NCI-H82 treated with DMSO at 0.1 percent for 48 hours (cell line): ENCODE results near the gene TRAK1.
A peak's percentile ranks its signal among the peaks of the same experiment; 100 is the strongest.

Source experiments
- DNase-seq: peaks from one replicate; lab custom pipeline; 2025; ENCODE audit not compliant: unreplicated experiment; lab: John Stamatoyannopoulos, UW

The TRAK1 gene

GRCh38 chr3:42066516-42067181, 24.5 kb upstream of the TRAK1 start:
- DNase-seq: peak; percentile 26

DNA sequence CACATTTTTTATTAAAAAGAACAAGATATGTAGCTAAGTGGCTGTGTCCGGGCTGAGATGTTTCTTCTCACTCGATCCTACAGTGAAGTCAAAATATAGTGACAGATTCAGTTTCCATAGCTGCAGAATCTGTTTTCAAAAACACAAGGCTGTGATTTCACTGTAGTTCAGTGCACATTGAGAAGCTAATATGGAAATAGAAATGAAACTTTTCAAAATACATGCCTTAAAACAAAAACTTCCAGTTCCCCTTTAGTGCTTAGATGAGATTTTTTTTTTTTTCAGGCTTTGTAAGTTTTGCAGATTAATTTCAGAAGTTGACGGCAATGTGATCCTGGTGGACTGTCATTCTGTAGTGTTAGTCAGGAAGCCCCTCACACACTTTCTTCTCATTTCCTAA, 23.8 kb upstream of the TRAK1 start:
- no peak for DNase-seq

DNA sequence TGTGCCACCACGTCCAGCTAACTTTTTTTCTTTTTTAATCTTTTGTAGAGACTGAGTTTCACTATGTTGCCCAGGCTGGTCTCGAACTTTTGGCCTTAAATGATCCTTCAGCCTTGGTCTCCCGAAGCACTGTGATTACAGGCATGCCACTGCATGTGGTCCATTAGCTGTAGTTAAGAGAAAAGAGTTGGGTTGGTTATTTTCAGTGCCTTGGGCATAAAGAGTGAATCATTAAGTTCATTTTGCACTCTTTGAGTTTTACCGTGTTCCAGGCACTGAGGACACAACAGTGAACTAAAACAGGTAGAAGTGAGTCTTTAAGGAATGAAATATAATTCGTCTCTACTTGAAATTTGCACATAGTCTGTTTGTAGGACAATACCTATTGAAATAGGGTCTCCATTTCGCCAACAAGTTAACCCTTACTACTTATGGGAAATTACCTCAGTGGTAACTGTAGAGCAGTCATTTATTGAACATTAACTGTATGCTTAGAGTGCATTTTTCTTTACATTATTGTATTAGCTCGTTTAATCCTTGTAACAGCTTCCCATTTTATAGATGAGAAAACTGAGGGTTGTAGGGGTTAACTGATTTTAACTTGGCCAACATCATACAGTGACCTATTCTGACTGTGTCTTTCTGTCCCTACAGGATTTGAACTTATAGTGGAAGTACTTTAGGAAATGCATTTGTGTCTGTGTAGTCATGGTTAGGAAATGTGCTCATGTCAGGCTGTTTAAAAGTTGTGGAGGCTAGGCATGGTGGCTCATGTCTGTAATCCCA, 22.7 kb upstream of the TRAK1 start:
- no peak for DNase-seq

- no peak for DNase-seq
These were observed 21.1 kb upstream of the TRAK1 start for GRCh38 chr3:42070089-42070488.

- no peak for DNase-seq
These were observed 20.6 kb upstream of the TRAK1 start for GRCh38 chr3:42070524-42070923.

DNA sequence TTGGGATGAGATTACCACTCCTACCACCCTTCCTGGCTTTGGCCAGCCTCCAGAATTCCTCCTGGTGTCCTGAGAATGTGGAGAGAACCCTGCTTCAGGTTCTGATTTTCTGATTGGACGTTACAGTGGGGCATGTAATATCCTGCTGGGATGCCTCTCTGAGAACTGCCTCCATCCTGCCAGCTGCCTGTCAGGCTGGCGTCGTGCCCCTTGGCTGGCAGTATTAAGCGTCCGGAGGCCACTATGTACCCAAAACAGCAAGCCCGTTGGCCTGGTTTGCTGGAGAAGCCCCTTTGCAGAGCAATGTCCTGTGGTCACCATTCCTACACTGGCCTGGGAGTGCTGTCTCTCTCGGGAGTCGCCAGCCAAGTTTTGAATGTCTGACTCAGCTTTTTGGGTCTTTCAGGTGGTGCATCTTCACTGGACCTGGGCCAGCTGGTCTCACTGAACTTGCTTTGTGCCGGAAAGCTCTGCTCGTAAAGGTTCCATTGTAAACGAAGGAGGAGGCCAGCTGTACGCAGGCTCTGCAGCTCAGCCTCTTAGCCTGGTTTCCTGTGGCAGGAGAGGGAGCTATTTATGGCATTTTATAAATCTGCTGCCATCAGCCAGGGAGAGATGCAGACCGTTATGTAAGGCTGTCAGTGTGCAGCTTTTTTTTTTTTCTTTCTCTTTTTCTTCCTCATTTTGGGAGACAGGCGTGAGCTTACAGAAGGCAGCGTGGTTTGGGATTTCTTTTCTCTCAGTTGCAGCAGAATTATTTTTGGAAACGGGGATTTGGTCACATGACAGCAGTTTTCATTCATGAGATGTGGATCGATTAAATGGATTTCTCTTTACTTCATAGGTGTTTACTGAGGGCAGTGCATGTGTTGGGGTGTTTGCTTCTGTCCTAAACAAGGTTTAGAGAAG, 19.0 kb upstream of the TRAK1 start:
- DNase-seq: no peak

- DNase-seq: no peak
These were observed 18.3 kb upstream of the TRAK1 start for GRCh38 chr3:42072831-42073301.

- DNase-seq: no peak
These were observed 13.4 kb upstream of the TRAK1 start for GRCh38 chr3:42077785-42078184.

DNA sequence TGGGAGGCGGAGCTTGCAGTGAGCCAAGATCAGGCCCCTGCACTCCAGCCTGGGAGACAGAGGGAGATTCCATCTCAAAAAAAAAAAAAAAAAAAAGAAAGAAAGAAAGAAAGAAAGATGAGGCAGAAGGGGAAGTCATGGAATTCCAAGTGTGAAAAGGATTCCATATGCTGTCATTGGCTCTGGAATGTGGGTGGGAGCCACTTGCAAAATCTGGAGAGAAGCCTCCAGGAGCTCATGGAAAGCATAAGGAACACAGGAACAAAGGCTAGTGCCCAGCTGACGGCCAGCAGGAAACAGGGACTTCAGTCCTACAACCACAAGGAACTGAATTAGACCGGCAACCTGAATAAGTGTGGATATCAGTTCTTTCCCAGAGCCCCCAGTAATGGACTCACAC, 12.5 kb upstream of the TRAK1 start:
- no peak for DNase-seq

DNA sequence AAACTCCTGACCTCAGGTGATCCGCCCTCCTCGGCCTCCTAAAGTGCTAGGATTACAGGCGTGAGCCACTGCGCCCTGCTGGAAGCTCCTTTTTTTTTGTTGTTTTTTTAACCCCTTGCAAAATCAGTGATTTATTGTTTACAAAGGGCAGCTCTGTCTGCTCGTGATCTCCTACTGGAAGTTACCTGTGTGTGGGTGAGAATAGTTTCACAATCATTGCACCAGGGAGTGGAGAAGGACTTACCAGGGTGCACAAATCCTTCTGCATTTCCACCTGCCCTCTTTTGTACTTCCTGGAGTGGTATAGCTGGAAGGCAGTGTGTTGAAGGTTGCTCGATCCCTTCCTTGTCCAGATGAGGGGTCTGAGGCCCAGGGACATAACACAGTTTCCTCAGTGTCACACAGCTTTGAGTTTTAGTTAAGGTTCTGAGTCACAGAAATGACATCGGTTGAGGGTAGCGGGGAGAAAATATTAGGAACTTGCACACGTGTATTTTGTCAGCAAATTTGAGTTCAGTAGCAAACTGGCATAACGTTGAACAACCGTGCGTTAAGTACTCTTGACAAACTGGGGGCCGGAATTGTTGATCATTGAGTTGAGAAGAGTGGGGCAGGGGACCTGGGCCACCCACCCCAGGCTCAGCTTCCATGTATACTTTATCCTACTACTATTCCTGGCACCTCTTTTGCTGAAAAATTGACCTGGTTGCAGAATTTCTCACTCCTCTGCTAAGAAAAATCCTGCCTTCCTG, 11.3 kb upstream of the TRAK1 start:
- DNase-seq: no peak

- no peak for DNase-seq
These were observed 10.7 kb upstream of the TRAK1 start for GRCh38 chr3:42080453-42080872.

- DNase-seq: no peak
These were observed 9.2 kb upstream of the TRAK1 start for GRCh38 chr3:42081838-42082473.

- DNase-seq: no peak
These were observed 6.6 kb upstream of the TRAK1 start for GRCh38 chr3:42084586-42084985.

DNA sequence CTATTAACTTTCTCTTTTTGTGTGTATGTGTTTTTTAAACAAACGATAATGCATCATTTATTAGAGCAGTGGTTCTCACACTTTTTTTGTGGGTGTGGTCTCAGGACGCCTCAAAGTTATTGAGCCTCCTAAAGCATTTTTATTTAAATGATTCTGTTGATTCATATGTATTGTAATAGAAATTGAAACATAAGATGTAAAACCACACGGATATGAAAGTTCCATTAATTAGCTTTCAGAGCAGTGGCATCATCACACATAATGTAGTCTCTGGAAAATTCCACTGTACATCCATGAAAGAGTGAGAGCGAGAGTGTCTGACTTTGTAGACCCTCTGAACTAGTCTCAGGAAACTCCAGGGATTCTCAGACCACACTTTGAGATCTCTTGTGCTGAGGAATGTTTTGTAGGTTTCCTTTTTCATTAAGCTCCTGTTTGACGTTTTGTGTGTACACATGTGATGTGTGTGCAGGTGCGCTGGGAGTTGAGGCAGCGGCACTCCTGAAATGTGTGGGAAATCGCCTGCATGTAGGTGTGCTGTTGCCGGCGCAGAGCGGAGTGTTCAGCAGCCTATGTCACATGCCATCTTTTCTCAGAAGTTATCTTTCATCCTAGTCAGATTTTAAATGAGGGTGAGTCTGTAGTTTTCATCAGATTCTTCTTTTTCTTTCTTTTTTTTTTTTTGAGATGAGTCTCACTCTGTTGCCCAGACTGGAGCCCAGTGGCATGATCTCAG, 5.3 kb upstream of the TRAK1 start:
- DNase-seq: no peak

- no peak for DNase-seq
These were observed 2.2 kb upstream of the TRAK1 start for GRCh38 chr3:42088803-42089530.

- no peak for DNase-seq
These were observed 849 bp downstream of the TRAK1 start for GRCh38 chr3:42092006-42092405.

- DNase-seq: no peak
These were observed 3.0 kb downstream of the TRAK1 start for GRCh38 chr3:42094128-42094527.

- DNase-seq: no peak
These were observed 3.7 kb downstream of the TRAK1 start for GRCh38 chr3:42094691-42095391.
